HUES48 (cell line): Measurements from ENCODE around the gene HCLS1.

Experiments
- H3K27ac ChIP-seq: one replicate; pipeline ENCODE4 v1.7.0; 2013; ENCODE audit warnings: low read depth, low read length, inconsistent platforms
- H3K27me3 ChIP-seq: 2 replicates; pipeline ENCODE4 v1.6.1; 2013; ENCODE audit warnings: mild to moderate bottlenecking, low read length; ENCODE audit not compliant: control insufficient read depth, insufficient read depth
- H3K36me3 ChIP-seq: 2 replicates; pipeline ENCODE4 v1.6.1; 2013; ENCODE audit warnings: low read length; ENCODE audit not compliant: control insufficient read depth, insufficient read depth
- H3K4me1 ChIP-seq: 2 replicates; pipeline ENCODE4 v1.6.1; 2013; ENCODE audit warnings: mild to moderate bottlenecking, low read length; ENCODE audit not compliant: control insufficient read depth, insufficient read depth
- H3K4me3 ChIP-seq: 2 replicates; pipeline ENCODE4 v1.5.1; 2013; ENCODE audit warnings: mild to moderate bottlenecking, low read depth, low read length
- H3K9ac ChIP-seq: 2 replicates; pipeline ENCODE4 v1.6.1; 2013; ENCODE audit warnings: mild to moderate bottlenecking, low read depth, low read length, moderate library complexity
- H3K9me3 ChIP-seq: 2 replicates; pipeline ENCODE4 v1.6.1; 2013; ENCODE audit warnings: low read length; ENCODE audit not compliant: control insufficient read depth, insufficient read depth

HCLS1 gene

GRCh38 chr3:121654493-121655385 is 6.0 kb downstream of the HCLS1 start:
- Histone ChIP-seq H3K27ac (no peak overlapping the region), H3K4me3 (no peak overlapping the region), H3K4me1 (no peaks in the 10 kb centered on the region), H3K9me3 (no peaks in the 10 kb centered on the region), H3K27me3 (no peaks in the 10 kb centered on the region), H3K9ac (no peak overlapping the region), H3K36me3 (no peaks in the 10 kb centered on the region)

DNA sequence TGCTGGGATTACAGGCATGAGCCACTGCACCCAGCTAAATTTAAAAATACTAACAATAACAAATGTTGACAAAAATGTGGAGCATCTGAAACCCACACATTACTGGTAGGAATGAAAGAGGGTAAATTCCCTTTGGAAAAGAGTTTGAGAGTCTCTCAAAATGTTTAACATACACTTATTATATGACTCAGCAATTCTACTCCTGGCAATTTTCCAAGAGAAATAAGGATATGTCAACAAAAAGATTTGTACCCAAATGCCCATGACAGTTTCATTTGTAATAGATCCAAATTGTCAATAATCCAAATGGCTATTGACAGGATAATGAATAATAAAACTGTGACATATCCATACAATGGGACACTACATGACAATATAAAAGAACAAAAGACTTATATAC is 9.0 kb downstream of the HCLS1 start:
- Histone ChIP-seq H3K27ac (no peak overlapping the region), H3K27me3 (no peaks in the 10 kb centered on the region), H3K4me1 (no peaks in the 10 kb centered on the region), H3K9ac (no peak overlapping the region), H3K9me3 (no peaks in the 10 kb centered on the region), H3K4me3 (no peak overlapping the region), H3K36me3 (no peaks in the 10 kb centered on the region)

GRCh38 chr3:121649645-121650044 is 11.1 kb downstream of the HCLS1 start:
- H3K4me3 ChIP-seq, result no peak overlapping the region
- H3K27me3 ChIP-seq, result no peaks in the 10 kb centered on the region
- H3K9ac ChIP-seq, result no peak overlapping the region
- H3K9me3 ChIP-seq, result no peaks in the 10 kb centered on the region
- no peaks in the 10 kb centered on the region for H3K4me1 ChIP-seq
- no peaks in the 10 kb centered on the region for H3K36me3 ChIP-seq
- H3K27ac ChIP-seq, result no peak overlapping the region

DNA sequence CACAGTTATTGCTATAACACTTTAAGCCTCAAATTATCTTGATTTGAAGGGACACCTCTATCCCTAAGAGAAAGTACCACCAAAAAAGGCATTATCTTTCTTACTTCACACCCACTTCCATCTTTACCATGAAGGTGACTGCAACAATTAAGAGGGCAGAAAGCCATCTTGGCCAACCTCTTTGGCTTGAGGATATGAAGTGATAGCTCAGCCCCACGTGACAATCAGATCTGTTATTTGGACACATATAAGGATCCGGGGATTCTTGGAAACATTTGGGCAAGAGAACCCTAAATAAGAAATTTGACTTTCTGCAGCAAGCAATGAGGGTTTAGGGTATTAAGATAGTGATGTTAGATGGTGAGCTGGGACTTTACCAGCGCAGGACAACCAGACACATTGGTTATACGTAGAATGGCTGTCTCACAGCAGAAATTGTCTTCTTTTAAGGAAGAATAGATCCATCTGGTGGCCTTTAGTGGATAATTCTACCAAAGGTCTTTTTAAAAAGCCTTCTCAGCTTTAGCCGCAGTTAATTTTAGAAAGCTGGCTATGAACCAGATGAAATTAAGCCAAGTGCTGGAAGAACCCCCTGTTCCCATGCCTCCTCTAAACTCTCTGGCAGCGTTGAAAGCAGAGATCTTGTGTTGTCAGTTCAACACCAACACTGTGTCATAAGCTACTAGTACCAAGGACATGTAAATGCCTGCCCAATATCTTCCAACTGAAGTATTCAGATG is 12.3 kb downstream of the HCLS1 start:
- peaks cover 10% of the 10 kb centered on the region for H3K4me1 ChIP-seq
- H3K9me3 ChIP-seq, result no peaks in the 10 kb centered on the region
- H3K27ac ChIP-seq, result no peak overlapping the region
- H3K9ac ChIP-seq, result no peak overlapping the region
- H3K36me3 ChIP-seq, result no peaks in the 10 kb centered on the region
- no peaks in the 10 kb centered on the region for H3K27me3 ChIP-seq
- H3K4me3 ChIP-seq, result no peak overlapping the region

DNA sequence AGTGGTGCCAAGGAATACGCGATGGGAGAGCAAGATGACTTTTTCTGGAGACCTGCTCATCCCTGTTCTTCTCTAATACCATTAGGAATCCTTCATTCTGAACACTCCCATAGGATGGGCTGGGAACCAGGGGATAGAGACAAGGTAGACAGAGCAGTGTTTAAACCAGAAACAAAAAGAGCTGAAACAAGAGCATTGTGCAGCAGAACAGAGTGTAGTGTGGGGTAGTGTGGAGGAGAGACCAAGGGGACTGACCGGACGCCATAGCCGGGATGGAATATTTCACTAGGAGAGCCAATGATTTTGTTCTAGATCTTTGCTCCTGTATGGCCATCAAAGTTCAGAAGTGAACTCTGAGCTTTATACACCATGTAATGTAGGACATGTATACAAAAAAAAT is 15.6 kb downstream of the HCLS1 start:
- no peaks in the 10 kb centered on the region for H3K36me3 ChIP-seq

GRCh38 chr3:121642601-121643314 is 17.9 kb downstream of the HCLS1 start:
- no peak overlapping the region for H3K27ac ChIP-seq
- H3K4me3 ChIP-seq, result no peak overlapping the region
- no peaks in the 10 kb centered on the region for H3K9me3 ChIP-seq
- H3K4me1 ChIP-seq, result peaks cover 21% of the 10 kb centered on the region
- H3K9ac ChIP-seq, result no peak overlapping the region
- H3K27me3 ChIP-seq, result no peaks in the 10 kb centered on the region
- no peaks in the 10 kb centered on the region for H3K36me3 ChIP-seq

More for the DNA sequence above, 15.6 kb downstream of the HCLS1 start:
- H3K27ac ChIP-seq, result no peak overlapping the region
- H3K4me3 ChIP-seq, result no peak overlapping the region
- no peaks in the 10 kb centered on the region for H3K9me3 ChIP-seq
- no peaks in the 10 kb centered on the region for H3K27me3 ChIP-seq
- no peak overlapping the region for H3K9ac ChIP-seq
- peaks cover 17% of the 10 kb centered on the region for H3K4me1 ChIP-seq

- no peaks in the 10 kb centered on the region for H3K9me3 ChIP-seq
- H3K27ac ChIP-seq, result no peak overlapping the region
- peaks cover 21% of the 10 kb centered on the region for H3K4me1 ChIP-seq
- no peaks in the 10 kb centered on the region for H3K36me3 ChIP-seq
- H3K4me3 ChIP-seq, result no peak overlapping the region
- H3K9ac ChIP-seq, result no peak overlapping the region
- H3K27me3 ChIP-seq, result no peaks in the 10 kb centered on the region
These were observed 19.6 kb downstream of the HCLS1 start for GRCh38 chr3:121641127-121641526.

- H3K4me1 ChIP-seq, result peaks cover 7% of the 10 kb centered on the region
- H3K4me3 ChIP-seq, result no peak overlapping the region
- no peak overlapping the region for H3K27ac ChIP-seq
- no peaks in the 10 kb centered on the region for H3K27me3 ChIP-seq
- no peak overlapping the region for H3K9ac ChIP-seq
- no peaks in the 10 kb centered on the region for H3K36me3 ChIP-seq
- no peaks in the 10 kb centered on the region for H3K9me3 ChIP-seq
These were observed 22.8 kb downstream of the HCLS1 start for GRCh38 chr3:121637922-121638321.

GRCh38 chr3:121630355-121630754 is 30.3 kb downstream of the HCLS1 start:
- H3K27ac ChIP-seq, result no peak overlapping the region
- no peak overlapping the region for H3K4me3 ChIP-seq
- no peak overlapping the region for H3K9ac ChIP-seq
- H3K9me3 ChIP-seq, result no peaks in the 10 kb centered on the region
- H3K4me1 ChIP-seq, result no peaks in the 10 kb centered on the region; the same call in 1 of the 2 replicates
- H3K27me3 ChIP-seq, result no peaks in the 10 kb centered on the region
- H3K36me3 ChIP-seq, result no peaks in the 10 kb centered on the region

- H3K9ac ChIP-seq, result no peak overlapping the region
- H3K9me3 ChIP-seq, result no peaks in the 10 kb centered on the region
- no peak overlapping the region for H3K4me3 ChIP-seq
- no peaks in the 10 kb centered on the region for H3K36me3 ChIP-seq
- H3K4me1 ChIP-seq, result no peaks in the 10 kb centered on the region; the same call in 1 of the 2 replicates
- H3K27me3 ChIP-seq, result no peaks in the 10 kb centered on the region
- no peak overlapping the region for H3K27ac ChIP-seq
These were observed 31.1 kb downstream of the HCLS1 start for GRCh38 chr3:121629601-121630000.
